GM12892 (cell line): ENCODE measurements around the gene CCNG1.

Experiments
- POLR2A ChIP-seq: IDR thresholded peaks from 2 replicates; pipeline ENCODE4 v1.6.1; 2011; ENCODE audit warnings: low read depth, low read length, control low read depth
- POLR2AphosphoS5 ChIP-seq: IDR thresholded peaks from 2 replicates; pipeline ENCODE4 v1.6.1; 2011; ENCODE audit warnings: low read depth, low read length, control low read depth
- TAF1 ChIP-seq: IDR thresholded peaks from 2 replicates; pipeline ENCODE4 v1.6.1; 2011; ENCODE audit warnings: low read depth, mild to moderate bottlenecking, control low read depth, low read length, borderline replicate concordance

DNA sequence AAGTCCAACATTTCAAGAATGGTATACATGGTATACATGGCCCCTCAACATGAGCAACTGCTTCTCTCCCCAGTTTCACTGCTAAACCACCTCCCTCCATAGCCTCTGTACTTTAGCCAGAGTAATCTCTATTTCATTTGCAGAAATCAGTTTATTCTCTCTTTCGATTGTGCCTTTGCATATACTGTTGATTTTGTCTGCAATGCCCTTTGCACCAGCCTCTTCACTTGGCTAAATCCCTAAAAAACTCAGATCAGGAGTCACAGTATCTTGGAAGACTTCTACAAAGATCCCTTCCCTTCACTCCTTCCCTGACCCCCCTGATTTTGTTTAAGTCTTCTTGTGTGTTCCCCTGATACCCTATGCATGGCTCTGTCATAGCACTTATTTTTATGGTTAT, 4.9 kb upstream of the CCNG1 start:
- no peak for TF ChIP-seq POLR2AphosphoS5
- no peak for TF ChIP-seq POLR2A
- TF ChIP-seq TAF1, result no peak
